Measurements from ENCODE around the gene TBC1D22B. TPM values are rescaled to one million over a fixed set of nuclear protein-coding genes. Genes with fewer than 3 reads are reported as not detected.

Gene TBC1D22B
- total RNA-seq, 1 donor: 4.8 TPM

DNA sequence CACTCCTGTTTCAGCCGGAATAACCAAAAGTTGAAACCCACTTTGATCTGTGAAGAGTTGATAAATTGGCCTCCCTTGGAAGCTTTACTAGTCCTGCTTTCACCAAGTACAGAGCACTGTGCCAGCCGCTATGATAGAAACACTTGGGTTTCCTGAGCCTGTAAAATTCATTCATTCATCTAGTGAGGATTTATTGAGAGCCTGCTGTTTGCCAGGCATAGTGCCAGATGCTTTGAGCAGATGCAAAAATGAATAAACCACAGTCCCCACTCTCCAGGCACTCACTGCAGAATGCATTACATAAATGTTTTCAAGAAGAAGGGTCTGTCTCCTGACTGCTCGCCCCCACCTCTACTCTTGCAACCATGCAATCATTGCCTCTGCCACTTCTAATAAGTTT is 25.7 kb downstream of the TBC1D22B start:
- no peak overlapping the region for H3K4me3 ChIP-seq (ENCODE audit: low read depth, low read length)

DNA sequence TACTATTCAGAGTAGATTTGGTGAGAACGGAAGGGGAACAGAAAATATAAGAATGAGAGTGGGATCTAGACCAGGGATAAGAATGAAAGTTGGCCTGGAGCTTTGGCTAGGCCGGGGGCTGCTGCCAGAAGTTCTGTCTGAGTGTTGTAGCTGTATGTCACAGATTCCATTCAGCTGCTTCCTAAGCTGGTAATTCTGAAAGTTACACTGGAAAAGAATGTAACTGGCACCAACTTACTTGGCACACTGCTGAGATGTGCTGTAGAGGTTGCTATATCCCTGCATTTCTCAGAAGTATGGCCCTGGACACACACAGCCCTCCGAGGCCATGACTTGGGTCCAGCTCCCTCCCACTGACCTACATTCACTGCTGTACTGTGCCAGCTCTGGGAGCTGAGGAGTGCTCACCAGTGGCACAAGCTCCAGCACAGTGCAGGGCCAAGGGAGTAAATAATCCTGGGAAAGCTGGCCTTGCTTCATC is 26.1 kb downstream of the TBC1D22B start:
- no peak overlapping the region for H3K4me3 ChIP-seq (ENCODE audit: low read depth, low read length)
- TF ChIP-seq, protein P1, sequence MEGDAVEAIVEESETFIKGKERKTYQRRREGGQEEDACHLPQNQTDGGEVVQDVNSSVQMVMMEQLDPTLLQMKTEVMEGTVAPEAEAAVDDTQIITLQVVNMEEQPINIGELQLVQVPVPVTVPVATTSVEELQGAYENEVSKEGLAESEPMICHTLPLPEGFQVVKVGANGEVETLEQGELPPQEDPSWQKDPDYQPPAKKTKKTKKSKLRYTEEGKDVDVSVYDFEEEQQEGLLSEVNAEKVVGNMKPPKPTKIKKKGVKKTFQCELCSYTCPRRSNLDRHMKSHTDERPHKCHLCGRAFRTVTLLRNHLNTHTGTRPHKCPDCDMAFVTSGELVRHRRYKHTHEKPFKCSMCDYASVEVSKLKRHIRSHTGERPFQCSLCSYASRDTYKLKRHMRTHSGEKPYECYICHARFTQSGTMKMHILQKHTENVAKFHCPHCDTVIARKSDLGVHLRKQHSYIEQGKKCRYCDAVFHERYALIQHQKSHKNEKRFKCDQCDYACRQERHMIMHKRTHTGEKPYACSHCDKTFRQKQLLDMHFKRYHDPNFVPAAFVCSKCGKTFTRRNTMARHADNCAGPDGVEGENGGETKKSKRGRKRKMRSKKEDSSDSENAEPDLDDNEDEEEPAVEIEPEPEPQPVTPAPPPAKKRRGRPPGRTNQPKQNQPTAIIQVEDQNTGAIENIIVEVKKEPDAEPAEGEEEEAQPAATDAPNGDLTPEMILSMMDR (IDR thresholded peaks at IDR 0.05; ENCODE audit: insufficient read depth, low read length): no peak
- peak; percentile 64 for DNase-seq (ENCODE audit: low read depth)

More for the DNA sequence above, 25.7 kb downstream of the TBC1D22B start:
- TF ChIP-seq, protein P1 (IDR thresholded peaks at IDR 0.05; ENCODE audit: insufficient read depth, low read length): no peak
- DNase-seq (ENCODE audit: low read depth): no peak

DNA sequence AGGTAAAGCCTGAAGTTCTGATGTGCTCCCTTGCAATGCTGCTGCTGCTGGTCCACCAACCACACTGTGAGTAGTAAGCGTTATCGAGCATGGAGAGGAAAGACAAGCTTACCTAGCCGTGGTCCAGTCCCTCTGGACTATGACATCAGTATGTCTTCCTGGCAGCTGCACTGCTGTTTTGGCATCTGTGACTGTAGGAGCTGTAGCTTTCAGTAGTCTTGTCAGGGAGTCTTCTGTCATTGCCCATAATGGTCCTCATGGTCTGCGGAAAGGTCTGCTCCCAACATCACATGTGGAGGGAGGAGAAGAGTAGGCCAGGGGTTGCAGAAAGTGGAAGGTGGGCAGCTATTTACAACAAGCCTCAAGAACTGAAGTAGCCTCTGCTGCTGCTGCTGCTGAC is 27.2 kb downstream of the TBC1D22B start:
- TF ChIP-seq, protein P1 (IDR thresholded peaks at IDR 0.05; ENCODE audit: insufficient read depth, low read length): no peak
- H3K4me3 ChIP-seq (ENCODE audit: low read depth, low read length): no peak overlapping the region
- DNase-seq (ENCODE audit: low read depth): no peak

DNA sequence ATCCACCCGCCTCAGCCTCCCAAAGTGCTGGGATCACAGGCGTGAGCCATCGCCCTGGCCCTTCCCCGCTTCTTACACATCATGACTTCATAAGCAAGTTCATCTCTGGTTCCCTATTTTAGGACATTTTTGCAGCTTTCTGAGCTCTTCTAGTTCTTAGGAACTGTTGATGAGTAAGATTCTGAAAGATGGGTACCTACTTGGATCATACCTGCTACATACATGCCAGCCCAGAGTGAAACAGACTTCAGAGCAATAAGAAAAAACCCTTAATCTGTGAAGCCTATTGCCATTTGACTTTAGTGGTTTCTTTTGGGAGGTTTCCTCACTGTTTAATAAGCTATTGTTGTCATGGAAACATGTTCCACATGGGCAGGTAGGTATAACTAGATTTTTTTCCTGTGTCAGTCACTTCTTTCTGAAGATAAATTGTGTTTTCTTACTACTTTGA is 28.3 kb downstream of the TBC1D22B start:
- no peak for DNase-seq (ENCODE audit: low read depth)
- TF ChIP-seq, protein P1 (IDR thresholded peaks at IDR 0.05; ENCODE audit: insufficient read depth, low read length): no peak
- H3K4me3 ChIP-seq (ENCODE audit: low read depth, low read length): no peak overlapping the region

DNA sequence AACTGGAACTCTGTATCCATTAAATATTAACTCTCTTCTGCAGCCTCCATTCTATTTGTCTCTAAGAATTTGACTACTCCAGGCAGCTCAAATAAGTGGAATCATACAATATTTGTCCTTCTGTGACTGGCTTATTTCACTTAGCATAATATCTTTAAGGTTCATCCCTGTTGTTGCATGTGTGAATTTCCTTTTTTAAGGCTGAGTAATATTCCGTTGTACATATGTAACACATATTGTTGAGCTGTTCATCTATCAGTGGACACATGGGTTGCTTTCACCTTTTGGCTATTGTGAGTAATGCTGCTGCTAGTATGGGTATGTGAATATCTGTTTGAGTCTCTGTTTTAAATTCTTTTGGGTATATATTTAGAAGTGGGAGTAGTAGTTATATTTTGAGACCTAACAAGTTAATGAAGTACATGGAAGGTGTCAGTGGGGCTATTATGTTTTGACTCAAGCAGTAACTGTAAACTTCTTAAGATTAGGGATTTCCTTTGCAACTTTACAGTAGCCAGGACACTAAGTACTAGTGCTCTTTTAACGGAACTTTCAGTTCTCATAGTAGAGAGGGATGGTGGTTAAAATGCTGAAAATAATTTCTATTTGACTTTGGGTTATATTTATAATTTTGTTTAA is 30.1 kb downstream of the TBC1D22B start:
- no peak for DNase-seq (ENCODE audit: low read depth)
- no peak overlapping the region for H3K4me3 ChIP-seq (ENCODE audit: low read depth, low read length)
- TF ChIP-seq, protein P1 (IDR thresholded peaks at IDR 0.05; ENCODE audit: insufficient read depth, low read length): no peak

DNA sequence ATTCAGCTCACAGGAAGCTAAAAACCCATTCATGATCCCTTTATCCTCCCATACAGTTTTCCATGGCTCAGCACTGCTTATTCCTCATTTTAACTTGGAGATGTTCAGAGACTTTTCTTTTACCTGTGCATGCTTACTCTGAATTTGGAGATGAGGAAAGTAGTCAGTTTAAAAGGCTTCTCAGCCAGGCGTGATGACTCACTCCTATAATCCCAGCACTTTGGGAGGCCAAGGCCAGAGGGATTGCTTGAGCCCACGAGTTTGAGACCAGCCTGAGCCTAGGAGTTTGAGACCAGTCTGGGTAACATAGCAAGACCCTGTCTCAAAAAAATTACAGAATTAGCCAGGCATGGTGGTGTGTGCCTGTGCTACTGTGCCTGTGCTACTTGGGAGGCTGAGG is 30.7 kb downstream of the TBC1D22B start:
- no peak overlapping the region for H3K4me3 ChIP-seq (ENCODE audit: low read depth, low read length)
- no peak for DNase-seq (ENCODE audit: low read depth)
- TF ChIP-seq, protein P1 (IDR thresholded peaks at IDR 0.05; ENCODE audit: insufficient read depth, low read length): no peak

DNA sequence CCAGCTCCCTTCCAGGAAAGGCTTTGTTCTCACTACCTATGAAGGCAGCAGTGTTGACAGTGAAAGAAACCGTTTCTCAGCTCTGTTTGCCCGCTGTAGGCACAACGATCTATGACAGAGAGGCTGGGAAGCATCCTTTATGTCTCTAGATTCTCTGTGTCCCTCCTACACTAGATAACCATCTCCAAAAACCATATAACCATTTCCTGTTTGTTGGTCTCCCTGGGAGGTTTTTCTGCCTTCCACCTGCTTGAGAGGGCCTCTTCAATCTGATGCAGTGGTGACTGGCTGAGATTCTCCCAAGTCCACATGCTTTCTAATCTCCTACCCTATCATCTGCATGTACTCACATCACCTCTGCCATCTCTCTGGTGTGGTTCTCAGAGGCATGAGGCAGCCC is 32.4 kb downstream of the TBC1D22B start:
- no peak for DNase-seq (ENCODE audit: low read depth)
- H3K4me3 ChIP-seq (ENCODE audit: low read depth, low read length): no peak overlapping the region
- TF ChIP-seq, protein P1 (IDR thresholded peaks at IDR 0.05; ENCODE audit: insufficient read depth, low read length): no peak

All from fibroblast of the aortic adventitia (primary cell).